ENCODE results near the gene TAF4B.
"Not testable (repeated sequence)": the region's sequence is repeated elsewhere in the genome, so short reads cannot be mapped to it uniquely, and the experiment has no call there.

TAF4B gene, protein sequence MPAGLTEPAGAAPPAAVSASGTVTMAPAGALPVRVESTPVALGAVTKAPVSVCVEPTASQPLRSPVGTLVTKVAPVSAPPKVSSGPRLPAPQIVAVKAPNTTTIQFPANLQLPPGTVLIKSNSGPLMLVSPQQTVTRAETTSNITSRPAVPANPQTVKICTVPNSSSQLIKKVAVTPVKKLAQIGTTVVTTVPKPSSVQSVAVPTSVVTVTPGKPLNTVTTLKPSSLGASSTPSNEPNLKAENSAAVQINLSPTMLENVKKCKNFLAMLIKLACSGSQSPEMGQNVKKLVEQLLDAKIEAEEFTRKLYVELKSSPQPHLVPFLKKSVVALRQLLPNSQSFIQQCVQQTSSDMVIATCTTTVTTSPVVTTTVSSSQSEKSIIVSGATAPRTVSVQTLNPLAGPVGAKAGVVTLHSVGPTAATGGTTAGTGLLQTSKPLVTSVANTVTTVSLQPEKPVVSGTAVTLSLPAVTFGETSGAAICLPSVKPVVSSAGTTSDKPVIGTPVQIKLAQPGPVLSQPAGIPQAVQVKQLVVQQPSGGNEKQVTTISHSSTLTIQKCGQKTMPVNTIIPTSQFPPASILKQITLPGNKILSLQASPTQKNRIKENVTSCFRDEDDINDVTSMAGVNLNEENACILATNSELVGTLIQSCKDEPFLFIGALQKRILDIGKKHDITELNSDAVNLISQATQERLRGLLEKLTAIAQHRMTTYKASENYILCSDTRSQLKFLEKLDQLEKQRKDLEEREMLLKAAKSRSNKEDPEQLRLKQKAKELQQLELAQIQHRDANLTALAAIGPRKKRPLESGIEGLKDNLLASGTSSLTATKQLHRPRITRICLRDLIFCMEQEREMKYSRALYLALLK

DNA sequence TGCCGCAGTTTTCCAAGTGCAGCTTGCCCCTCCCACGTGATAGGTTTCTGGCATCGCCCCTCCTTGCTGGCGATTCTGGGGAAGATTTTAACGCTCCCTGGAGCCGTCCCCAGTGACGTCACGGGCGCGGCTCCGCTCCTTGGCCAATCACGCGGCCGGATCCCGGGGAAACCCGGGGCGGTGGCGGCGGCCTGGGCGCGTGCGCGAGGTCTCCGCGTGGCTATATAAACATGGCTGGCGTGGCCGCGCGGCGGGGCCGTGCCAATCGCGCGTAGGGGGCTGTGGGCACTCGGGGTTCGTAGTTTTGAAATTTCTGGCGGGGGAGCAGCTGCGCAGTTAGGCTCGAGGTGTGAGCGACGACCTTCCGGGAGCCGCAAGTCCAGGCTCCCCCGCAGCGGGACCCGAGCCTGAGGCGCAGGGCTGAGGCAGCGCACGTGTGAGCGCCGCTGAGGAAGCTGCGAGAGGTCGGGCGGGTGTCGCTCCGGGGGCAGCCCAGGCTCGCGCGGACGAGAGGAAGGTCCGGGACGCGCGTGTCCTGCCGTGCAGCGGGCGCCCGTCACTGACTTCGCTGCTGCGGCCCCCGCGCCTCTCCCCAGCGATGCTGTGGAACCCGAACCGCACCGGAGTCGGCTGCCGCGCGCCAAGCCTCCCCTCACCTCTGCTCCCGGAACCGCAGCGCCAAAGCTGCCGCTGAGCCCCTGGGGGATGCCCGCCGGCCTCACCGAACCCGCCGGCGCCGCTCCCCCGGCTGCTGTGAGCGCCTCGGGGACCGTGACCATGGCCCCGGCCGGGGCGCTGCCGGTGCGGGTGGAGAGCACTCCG, at the start of gene TAF4B:
TSS of gene TAF4B (plus strand) at position 217 of the 822 bp plus-strand sequence. CDS start at position 706, 489 bp downstream.
- peak; percentile 83 to 90 for DNase-seq (ENCODE audit: low read depth in 2 of 2, low spot score in 1 of 2)

- no peak for DNase-seq (ENCODE audit: low read depth in 2 of 2, low spot score in 1 of 2)
These were observed 44.9 kb upstream of the TAF4B start for GRCh38 chr18:26181343-26181826.

DNA sequence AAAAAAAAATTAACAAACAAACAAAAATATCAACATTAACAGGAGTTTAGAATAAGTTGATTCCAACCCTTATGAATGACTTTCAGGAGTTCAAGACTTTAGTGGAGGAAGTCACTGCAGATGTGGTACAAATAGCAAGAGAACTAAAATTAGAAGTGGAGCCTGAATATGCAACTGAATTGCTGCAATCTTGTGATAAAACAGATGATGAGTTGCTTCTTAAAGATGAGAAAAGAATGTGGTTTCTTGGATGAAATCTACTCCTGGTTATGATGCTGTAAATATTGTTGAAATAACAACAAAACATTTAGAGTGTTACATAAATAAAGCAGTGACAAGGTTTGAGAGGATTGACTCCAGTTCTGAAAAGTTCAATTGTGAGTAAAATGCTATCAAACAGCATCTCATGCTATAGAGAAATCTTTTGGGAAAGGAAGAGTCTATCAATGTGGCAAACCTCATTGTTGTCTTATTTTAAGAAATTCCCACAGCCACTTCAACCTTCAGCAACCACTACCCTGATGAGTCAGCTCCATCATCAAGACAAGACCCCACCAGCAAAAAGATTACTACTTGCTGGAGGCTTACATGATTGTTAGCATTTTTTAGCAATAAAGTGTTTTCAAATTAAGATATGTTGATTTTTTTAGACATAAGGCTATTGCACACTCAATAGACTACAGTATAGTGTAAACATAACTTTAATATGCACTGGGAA, 42.7 kb upstream of the TAF4B start:
- no peak for DNase-seq (ENCODE audit: low read depth in 2 of 2, low spot score in 1 of 2)

DNA sequence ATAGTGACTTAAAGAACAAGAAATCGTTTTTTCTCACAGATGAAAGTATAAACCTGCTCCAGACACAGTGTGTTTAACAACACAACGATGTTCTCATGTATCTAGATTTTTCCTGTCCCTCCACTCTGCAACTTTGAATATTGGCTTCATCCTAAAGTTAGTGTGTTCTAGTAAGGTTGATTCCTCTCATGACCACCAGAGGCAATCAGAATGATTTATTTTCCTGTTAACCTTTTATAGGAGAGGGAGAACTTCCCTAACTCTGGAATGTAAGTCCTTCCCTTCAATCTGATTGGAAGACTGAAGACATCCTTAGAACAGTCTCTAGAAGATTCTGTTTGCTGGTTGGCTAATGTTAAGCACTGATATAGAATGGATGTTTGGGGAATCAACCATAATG, 41.0 kb upstream of the TAF4B start:
- no peak for DNase-seq (ENCODE audit: low read depth in 2 of 2, low spot score in 1 of 2)

- DNase-seq (ENCODE audit: low read depth in 2 of 2, low spot score in 1 of 2), result no peak
These were observed 35.7 kb upstream of the TAF4B start for GRCh38 chr18:26190506-26190905.

DNA sequence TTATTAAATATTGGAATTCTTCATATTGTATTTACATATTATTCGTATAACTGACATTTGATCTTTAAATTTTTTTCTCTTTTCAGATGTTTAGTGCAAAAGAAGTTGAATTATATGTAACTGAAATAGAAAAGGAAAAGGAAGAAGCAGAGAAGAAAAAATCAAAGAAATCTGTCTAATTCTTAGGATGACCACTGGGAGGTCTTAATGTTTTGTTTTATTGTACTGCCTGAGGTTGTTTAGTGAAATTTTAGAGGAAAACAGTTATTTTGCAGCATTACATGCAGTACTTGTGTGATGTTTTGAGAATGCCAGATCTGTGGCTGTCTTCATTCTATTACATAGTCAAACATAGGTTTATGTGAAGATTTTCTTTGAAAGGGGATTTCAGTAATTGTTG, 34.0 kb upstream of the TAF4B start:
- DNase-seq (ENCODE audit: low read depth in 2 of 2, low spot score in 1 of 2), result no peak

GRCh38 chr18:26196605-26197004, 29.6 kb upstream of the TAF4B start:
- DNase-seq (ENCODE audit: low read depth in 2 of 2, low spot score in 1 of 2), result no peak

GRCh38 chr18:26202001-26202400, 24.2 kb upstream of the TAF4B start:
- DNase-seq (ENCODE audit: low read depth in 2 of 2, low spot score in 1 of 2), result not testable (repeated sequence)

GRCh38 chr18:26205318-26205717, 20.9 kb upstream of the TAF4B start:
- no peak for DNase-seq (ENCODE audit: low read depth in 2 of 2, low spot score in 1 of 2)

DNA sequence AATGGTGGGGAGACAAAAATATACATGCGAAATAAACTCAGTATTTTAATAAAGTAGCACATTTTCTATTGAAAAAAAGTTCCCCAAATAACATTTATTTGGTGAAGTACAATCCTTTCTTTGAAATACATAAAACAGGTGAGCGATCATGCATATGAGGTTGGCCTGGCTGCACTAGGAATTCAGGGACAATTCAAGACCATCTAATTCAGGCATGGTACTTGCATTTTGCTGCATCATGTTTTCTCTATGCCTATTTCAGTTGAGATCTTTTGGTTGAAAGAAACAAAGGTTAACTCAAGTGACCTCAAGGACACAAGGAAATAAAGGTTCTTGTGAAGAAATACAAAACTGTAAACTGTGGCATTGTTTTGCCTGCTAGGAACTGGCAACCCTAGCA, 19.8 kb upstream of the TAF4B start:
- DNase-seq (ENCODE audit: low read depth in 2 of 2, low spot score in 1 of 2), result no peak

- no peak for DNase-seq (ENCODE audit: low read depth in 2 of 2, low spot score in 1 of 2)
These were observed 18.3 kb upstream of the TAF4B start for GRCh38 chr18:26207937-26208336.

GRCh38 chr18:26208977-26209376, 17.3 kb upstream of the TAF4B start:
- DNase-seq (ENCODE audit: low read depth in 2 of 2, low spot score in 1 of 2), result no peak

GRCh38 chr18:26210147-26210546, 16.1 kb upstream of the TAF4B start:
- no peak for DNase-seq (ENCODE audit: low read depth in 2 of 2, low spot score in 1 of 2)

- DNase-seq (ENCODE audit: low read depth in 2 of 2, low spot score in 1 of 2), result peak in 1 of 2 donors; percentile 9
These were observed 10.8 kb upstream of the TAF4B start for GRCh38 chr18:26215247-26215970.

- DNase-seq (ENCODE audit: low read depth in 2 of 2, low spot score in 1 of 2), result no peak
These were observed 1.1 kb upstream of the TAF4B start for GRCh38 chr18:26225022-26225693.

DNA sequence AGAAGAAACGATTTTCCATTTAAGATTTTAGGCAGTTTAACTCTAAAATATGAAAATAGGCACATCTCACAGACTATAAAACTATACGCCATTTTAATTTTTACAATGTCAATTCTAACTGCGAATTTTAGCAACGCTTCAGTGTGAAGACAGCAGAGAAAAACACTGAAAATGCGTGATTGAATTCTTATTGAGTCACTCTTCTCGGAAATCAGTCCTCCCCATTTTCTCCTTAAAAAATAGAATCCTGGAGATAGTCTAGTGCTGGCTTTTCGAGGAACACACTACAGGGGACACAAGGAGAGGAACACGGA, 373 bp upstream of the TAF4B start:
- no peak for DNase-seq (ENCODE audit: low read depth in 2 of 2, low spot score in 1 of 2)

DNA sequence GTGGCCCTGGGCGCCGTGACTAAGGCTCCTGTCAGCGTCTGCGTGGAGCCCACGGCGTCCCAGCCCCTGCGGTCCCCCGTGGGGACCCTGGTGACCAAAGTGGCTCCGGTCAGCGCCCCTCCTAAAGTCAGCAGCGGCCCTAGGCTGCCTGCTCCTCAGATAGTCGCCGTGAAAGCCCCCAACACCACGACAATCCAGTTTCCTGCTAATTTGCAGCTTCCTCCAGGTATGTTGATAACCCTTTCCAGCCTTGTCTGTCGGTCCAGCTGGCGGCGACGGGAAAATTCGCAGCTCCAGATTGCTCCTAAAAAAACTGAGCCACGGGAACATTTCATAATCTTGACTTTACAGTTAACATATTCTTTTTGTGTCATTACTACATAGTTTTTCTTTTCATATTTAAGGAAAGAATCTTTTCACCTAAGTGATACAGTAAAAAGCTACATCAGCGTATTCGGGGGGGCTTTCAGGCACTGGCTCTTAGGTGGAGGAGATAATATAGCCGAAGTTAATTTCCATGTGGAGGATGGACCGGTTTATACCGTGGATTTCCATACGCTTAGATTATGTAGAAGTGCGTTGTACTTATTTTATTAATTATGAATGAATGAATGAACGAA, 916 bp downstream of the TAF4B start:
- DNase-seq (ENCODE audit: low read depth in 2 of 2, low spot score in 1 of 2), result no peak

DNA sequence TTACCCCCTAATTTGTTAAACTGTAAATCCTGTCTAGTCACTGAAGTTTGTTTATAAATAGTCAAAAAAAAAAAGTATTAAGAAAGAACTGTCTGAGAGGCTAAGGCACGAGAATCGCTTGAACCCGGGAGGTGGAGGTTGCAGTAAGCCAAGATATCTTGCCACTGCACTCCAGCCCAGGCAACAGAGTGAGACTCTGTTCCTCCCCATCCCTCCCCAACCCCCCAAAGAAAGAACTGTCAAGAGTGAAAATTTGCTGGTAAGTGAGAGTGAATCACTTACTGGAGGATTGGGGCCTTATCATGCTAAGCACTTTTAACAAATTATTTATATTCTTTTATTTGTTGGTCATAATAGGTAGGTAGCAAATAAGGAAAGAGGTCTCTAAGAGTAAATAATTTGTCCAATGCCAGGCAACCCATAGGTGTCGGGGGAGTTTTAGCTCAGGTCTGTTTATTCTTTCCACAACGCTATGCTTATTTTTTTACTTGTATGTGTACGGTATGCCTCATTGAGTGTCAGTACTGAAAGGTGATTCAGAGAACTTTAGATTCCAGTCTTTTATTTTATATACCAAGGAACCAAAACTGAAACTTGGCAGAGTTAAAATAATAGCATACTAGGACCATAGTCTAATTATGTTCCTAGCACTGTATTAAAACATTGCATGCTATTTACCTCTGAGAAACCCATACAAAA, 2.5 kb downstream of the TAF4B start:
- no peak for DNase-seq (ENCODE audit: low read depth in 2 of 2, low spot score in 1 of 2)

Measured in stimulated activated CD8-positive, alpha-beta memory T cell treated with anti-CD3 and anti-CD28 coated beads, Interleukin-4, amount 100 ng/mL, for 1 hour (primary cell).